ENCODE measurements around the gene LRRC74B.
"Not testable (repeated sequence)": the region's sequence is repeated elsewhere in the genome, so short reads cannot be mapped to it uniquely, and the experiment has no call there.

Gene LRRC74B

DNA sequence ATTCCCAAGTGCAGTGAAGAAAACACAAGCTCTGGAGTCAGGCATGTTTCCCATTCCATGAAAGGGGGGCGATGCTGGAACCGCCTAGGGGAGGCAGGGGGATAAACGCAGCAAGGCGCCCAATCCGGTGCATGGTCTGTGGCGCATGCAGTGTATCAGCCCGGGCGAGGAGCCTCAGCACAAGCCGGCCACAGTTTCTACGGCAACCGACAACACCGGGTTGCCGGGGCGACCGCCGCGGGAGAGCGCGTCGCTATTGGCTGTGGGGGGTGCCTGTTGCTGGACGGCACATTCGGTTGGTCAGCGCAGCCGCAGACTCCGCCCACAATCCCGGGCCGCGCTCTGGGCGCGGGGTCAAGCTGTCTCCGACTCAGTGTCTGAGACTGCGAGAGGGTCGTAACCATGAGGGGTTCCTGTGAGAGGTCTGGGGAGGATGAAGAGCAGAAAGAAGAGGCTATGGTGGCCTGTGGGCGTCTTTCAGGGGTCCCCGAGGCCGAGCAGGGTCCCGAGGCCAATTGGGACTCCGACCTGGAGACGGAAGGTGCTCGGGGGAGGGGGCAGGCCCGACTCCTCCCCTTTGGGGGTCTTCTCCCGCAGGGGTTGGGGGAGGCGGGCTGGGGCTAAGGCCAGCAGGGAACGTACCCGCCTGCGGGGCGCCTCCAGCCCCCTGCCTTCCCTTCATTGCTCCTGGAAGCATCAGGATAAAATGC is at the start of gene LRRC74B:
TSS of gene LRRC74B (plus strand) at position 362 of the 710 bp plus-strand sequence. CDS start at position 403, 41 bp downstream.
- TF ChIP-seq POLR2A (IDR thresholded peaks at IDR 0.05; ENCODE audit: low read depth, low read length), result no peak
- FAIRE-seq (no peak), DNase-seq (ENCODE audit: insufficient read length, low spot score) (peak; percentile 84)

- no peak for FAIRE-seq
- TF ChIP-seq POLR2A (IDR thresholded peaks at IDR 0.05; ENCODE audit: low read depth, low read length), result no peak
- no peak for DNase-seq (ENCODE audit: insufficient read length, low spot score)
Measured at GRCh38 chr22:20996031-20996410, 49.7 kb upstream of the LRRC74B start.

GRCh38 chr22:20996598-20997535 is 48.9 kb upstream of the LRRC74B start:
- FAIRE-seq, result no peak
- no peak for DNase-seq (ENCODE audit: insufficient read length, low spot score)
- TF ChIP-seq POLR2A (IDR thresholded peaks at IDR 0.05; ENCODE audit: low read depth, low read length), result no peak

GRCh38 chr22:20997536-20998257 is 48.0 kb upstream of the LRRC74B start:
- no peak for TF ChIP-seq POLR2A (IDR thresholded peaks at IDR 0.05; ENCODE audit: low read depth, low read length)
- no peak for FAIRE-seq

DNA sequence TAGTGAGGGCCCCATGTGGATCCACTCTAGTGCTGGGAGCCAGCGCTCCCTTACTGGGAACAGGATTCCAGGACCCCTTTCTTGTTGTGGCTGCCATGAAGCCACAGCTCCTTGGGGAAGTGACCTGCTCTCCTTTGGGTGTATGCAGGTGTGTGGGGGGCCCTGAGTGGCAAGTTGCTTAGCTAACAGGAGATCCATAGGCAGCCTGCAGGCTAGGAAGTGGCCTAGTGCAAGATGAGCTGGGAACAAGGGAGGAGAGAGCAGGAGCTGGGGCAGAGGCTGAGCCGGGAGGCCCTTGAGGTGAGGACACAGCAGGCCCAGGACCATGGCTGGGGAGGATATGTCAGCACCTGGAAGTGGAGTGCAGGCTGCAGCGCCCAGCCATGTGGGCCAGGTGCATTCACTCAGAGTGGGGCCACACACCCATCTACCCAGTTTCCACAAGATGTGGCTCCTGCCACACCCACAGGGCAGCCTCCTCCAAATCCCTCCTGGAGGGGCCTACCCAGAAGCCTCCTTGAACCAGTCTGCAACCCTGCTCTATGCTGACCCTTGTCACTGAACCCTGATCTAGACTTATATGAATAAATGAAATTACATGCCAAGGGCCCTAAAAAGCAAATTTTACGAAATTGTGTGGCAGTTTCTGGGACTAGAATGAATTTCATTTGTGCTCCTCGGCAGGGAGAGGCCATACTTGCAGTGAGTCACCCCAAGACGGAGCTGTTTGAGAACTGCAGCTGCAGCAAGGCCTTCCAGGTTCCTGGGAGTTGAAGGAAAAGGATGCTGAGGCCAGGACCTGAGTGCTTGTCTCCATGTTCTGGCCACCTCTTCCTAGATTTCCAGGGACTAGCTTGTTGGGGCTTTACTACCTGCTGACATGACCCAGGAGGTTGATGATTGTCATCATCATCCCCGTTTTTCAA is 47.1 kb upstream of the LRRC74B start:
- DNase-seq (ENCODE audit: insufficient read length, low spot score) (no peak), FAIRE-seq (no peak)
- no peak for TF ChIP-seq POLR2A (IDR thresholded peaks at IDR 0.05; ENCODE audit: low read depth, low read length)

More at GRCh38 chr22:20997536-20998257, 48.0 kb upstream of the LRRC74B start:
- DNase-seq (ENCODE audit: insufficient read length, low spot score), result no peak

- no peak for DNase-seq (ENCODE audit: insufficient read length, low spot score)
- FAIRE-seq, result no peak
- TF ChIP-seq POLR2A (IDR thresholded peaks at IDR 0.05; ENCODE audit: low read depth, low read length), result no peak
Measured at GRCh38 chr22:20999350-21000206, 46.2 kb upstream of the LRRC74B start.

DNA sequence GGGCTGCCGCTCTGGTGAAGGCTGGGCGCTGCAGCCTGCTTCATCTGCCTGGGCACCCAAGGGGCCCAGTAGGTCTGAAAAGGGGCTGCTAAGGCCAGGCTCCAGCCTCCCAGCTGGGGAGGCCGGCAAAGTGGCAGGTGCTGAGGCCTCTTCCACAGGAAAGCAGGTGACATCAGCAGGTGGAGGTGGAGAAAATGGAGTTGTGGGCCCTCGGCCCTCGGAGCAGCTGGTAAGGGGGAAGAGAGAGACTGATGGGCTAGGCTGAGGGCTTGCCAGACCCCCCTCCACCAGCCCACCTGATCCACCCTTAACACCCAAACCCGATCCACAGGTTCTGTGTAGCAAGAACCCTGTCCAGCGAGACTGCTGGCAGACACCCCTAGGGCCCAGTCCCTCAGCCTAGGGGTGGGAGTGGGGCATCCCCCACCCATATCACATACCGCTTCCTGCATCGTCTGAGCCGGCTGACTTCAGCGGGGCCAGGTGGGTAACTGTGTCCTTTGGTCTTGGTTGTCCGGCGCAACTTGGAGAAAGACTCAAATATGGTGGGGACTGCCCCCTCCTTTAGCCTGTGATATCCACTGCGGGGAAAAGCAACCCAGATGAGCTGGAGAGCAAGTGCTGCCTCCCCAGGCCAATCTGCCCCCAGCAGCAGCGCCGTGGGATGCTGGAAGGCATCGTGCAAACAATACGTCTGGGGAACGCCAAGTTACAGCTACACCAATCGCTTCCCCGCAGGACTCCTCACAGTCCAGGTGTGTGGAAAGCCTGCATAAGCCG is 45.3 kb upstream of the LRRC74B start:
- DNase-seq (ENCODE audit: insufficient read length, low spot score), result no peak
- no peak for FAIRE-seq
- no peak for TF ChIP-seq POLR2A (IDR thresholded peaks at IDR 0.05; ENCODE audit: low read depth, low read length)

- no peak for FAIRE-seq
Measured at GRCh38 chr22:21000987-21001600, 44.7 kb upstream of the LRRC74B start.

DNA sequence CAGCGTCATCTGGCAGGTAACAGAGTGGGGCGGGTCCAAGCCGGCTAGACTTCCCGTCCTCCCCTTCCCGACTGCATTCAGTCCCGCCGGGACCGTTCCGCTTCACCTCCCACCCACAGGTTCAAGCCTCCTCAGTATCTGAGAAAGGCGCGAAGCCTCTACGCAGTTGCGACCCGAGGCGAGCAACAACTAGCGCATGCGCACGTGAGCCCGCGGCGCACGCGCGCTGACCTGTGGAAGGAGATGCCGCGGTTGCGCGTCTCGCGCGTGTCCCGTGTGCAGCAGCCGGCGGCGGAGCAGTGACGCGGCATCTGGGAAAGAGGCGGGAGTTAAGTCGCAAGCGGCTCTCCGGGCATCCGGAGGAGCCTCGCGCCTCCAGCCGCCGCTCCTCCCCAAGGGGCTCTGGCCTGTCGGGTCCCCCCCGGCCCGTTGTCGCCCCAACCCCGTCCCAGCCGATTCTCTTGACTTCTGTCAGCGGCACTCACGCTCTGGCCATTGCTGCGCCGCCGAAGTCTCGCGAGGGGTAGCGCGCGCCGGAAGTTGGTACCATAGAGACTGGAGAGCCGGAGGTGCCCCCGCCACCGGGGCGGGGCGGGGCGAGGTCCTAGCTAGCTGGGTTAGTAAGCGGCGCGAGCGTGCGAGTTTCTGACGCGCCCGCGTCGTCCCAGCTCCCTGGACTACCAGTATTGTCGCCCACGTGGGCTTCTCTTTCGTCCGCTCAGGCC is 44.0 kb upstream of the LRRC74B start, which contains the start of gene THAP7:
TSS of gene THAP7 (minus strand) at position 518 of the 725 bp plus-strand sequence. CDS start at position 311, 207 bp downstream.
- peak; percentile 70 for TF ChIP-seq POLR2A (IDR thresholded peaks at IDR 0.05; ENCODE audit: low read depth, low read length)
- FAIRE-seq, result no peak
- peak; percentile 73 for DNase-seq (ENCODE audit: insufficient read length, low spot score)

More at GRCh38 chr22:21000987-21001600, 44.7 kb upstream of the LRRC74B start:
- no peak for TF ChIP-seq POLR2A (IDR thresholded peaks at IDR 0.05; ENCODE audit: low read depth, low read length)
- DNase-seq (ENCODE audit: insufficient read length, low spot score), result no peak

GRCh38 chr22:21003782-21004181 is 42.0 kb upstream of the LRRC74B start:
- no peak for TF ChIP-seq POLR2A (IDR thresholded peaks at IDR 0.05; ENCODE audit: low read depth, low read length)
- DNase-seq (ENCODE audit: insufficient read length, low spot score) (no peak), FAIRE-seq (no peak)

GRCh38 chr22:21009208-21009607 is 36.5 kb upstream of the LRRC74B start:
- FAIRE-seq, result not testable (repeated sequence)

More at GRCh38 chr22:21009208-21009607, 36.5 kb upstream of the LRRC74B start:
- not testable (repeated sequence) for DNase-seq (ENCODE audit: insufficient read length, low spot score)
